Measurements from ENCODE around the gene RFX4. TPM values are rescaled to one million over a fixed set of nuclear protein-coding genes. Genes with fewer than 3 reads are reported as not detected.

The RFX4 gene
- total RNA-seq, 1 donor from 2014 or later: not detected

DNA sequence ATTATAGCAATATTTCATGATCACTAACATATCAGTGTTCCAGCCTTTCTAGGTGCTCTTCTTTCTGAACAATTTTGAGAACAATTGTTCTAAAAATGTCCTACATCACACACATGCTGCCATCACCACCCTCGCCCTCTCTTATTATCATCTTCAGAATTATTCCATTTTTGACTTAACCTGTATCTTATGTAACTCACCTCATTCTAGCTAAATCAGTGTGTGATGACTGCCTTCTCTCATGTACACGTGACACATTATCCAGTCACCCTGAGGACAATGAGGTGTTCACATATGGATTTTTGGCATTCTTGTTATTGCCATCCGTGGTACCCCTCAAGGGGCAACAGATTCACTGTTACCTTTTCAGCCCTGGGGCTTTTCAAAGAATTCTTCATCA lies 87.3 kb downstream of the RFX4 start:
- peaks cover 2% of the 10 kb centered on the region for H3K27me3 Mint-ChIP-seq (ENCODE audit: unreplicated experiment)
- TF ChIP-seq, protein P1, sequence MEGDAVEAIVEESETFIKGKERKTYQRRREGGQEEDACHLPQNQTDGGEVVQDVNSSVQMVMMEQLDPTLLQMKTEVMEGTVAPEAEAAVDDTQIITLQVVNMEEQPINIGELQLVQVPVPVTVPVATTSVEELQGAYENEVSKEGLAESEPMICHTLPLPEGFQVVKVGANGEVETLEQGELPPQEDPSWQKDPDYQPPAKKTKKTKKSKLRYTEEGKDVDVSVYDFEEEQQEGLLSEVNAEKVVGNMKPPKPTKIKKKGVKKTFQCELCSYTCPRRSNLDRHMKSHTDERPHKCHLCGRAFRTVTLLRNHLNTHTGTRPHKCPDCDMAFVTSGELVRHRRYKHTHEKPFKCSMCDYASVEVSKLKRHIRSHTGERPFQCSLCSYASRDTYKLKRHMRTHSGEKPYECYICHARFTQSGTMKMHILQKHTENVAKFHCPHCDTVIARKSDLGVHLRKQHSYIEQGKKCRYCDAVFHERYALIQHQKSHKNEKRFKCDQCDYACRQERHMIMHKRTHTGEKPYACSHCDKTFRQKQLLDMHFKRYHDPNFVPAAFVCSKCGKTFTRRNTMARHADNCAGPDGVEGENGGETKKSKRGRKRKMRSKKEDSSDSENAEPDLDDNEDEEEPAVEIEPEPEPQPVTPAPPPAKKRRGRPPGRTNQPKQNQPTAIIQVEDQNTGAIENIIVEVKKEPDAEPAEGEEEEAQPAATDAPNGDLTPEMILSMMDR (IDR thresholded peaks at IDR 0.05; ENCODE audit: partially characterized antibody, unreplicated experiment): no peak
- H3K4me1 Mint-ChIP-seq (ENCODE audit: low read depth, unreplicated experiment): peaks cover 8% of the 10 kb centered on the region
- no peaks in the 10 kb centered on the region for H3K9me3 Mint-ChIP-seq (ENCODE audit: unreplicated experiment)
- H3K36me3 Mint-ChIP-seq (ENCODE audit: unreplicated experiment): no peaks in the 10 kb centered on the region
- no peak overlapping the region for H3K27ac Mint-ChIP-seq (ENCODE audit: unreplicated experiment)
- no peak for DNase-seq
- no peak overlapping the region for H3K4me3 Mint-ChIP-seq (ENCODE audit: unreplicated experiment)

DNA sequence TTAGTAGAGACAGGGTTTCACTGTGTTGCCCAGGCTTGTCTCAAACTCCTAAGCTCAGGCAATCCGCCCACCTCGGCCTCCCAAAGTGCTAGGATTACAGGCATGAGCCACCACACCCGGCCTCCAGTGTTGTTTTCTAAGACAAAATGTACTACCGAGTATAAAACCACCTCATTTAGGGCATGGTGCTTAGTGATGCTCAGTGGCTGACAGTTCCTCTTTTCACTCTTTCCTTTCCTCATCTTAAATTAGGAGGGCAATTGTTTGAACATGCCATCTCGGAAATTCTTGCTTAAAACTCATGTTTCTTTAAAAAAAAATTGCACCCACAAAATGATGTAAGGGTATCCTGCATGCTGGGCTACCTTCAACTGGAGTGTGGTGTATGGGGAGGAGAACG lies 89.0 kb downstream of the RFX4 start:
- peaks cover 5% of the 10 kb centered on the region for H3K27me3 Mint-ChIP-seq (ENCODE audit: unreplicated experiment)
- TF ChIP-seq, protein P1 (IDR thresholded peaks at IDR 0.05; ENCODE audit: partially characterized antibody, unreplicated experiment): no peak
- no peak overlapping the region for H3K4me3 Mint-ChIP-seq (ENCODE audit: unreplicated experiment)
- H3K9me3 Mint-ChIP-seq (ENCODE audit: unreplicated experiment): no peaks in the 10 kb centered on the region
- peaks cover 8% of the 10 kb centered on the region for H3K4me1 Mint-ChIP-seq (ENCODE audit: low read depth, unreplicated experiment)
- no peaks in the 10 kb centered on the region for H3K36me3 Mint-ChIP-seq (ENCODE audit: unreplicated experiment)
- no peak overlapping the region for H3K27ac Mint-ChIP-seq (ENCODE audit: unreplicated experiment)
- DNase-seq: no peak

DNA sequence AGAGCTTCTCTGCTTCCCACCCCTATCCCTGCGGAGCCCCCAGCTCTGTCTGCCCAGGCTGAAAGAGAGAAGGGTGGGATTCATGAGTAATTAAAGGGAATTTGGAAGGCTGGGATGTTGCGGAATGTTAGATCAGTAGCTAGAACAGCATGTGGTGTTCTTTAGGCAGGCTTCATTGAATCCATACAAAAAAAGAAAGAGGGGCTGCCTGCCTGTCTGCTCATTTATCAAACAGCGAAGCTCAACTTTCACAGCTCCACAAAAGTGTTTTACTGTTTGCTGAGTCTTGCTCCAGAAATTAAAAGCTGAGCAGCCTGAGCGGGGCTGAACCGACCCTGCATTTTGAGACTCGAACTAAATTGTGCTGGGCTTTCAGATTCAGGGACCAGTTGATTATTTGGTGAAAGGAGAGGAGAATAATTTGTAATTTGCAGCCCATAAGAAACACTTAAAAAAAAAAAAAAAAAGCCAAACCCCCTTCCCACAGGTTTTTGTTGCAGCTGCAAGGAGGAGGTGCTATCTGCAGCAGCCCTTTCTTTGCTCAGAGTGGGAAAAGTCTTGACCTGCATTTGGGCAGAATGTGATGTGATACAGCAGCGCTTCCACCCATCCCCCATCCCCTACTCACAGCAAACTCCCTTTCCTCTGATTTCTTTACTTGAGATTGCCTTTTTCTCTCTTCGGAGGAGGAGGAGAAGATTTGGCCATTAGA lies 89.7 kb downstream of the RFX4 start:
- no peaks in the 10 kb centered on the region for H3K9me3 Mint-ChIP-seq (ENCODE audit: unreplicated experiment)
- H3K4me3 Mint-ChIP-seq (ENCODE audit: unreplicated experiment): peak overlapping the region; percentile 14
- peaks cover 8% of the 10 kb centered on the region for H3K4me1 Mint-ChIP-seq (ENCODE audit: low read depth, unreplicated experiment)
- H3K27ac Mint-ChIP-seq (ENCODE audit: unreplicated experiment): no peak overlapping the region
- TF ChIP-seq, protein P1 (IDR thresholded peaks at IDR 0.05; ENCODE audit: partially characterized antibody, unreplicated experiment): no peak
- H3K36me3 Mint-ChIP-seq (ENCODE audit: unreplicated experiment): no peaks in the 10 kb centered on the region
- no peak for DNase-seq
- H3K27me3 Mint-ChIP-seq (ENCODE audit: unreplicated experiment): peaks cover 5% of the 10 kb centered on the region

DNA sequence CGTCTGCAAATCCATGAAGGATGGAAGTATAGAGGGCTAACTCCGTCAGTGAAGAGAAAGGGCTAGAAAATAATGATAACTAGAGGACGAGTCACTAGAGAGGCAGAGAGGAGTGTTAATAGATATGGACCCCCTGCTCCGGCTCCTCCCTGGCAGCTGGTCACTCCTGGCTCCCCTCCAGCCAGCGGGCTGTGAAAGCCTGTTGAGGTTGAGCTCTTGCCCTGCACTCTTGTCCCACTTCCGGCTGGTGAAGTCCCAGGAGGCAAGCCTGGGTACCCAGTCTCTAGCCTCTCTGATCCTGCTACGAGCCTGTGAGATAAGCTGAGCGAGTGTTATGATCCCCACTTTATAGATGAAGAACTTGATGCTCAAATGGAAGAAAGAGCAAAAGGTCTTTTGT lies 90.3 kb downstream of the RFX4 start:
- Mint-ChIP-seq H3K4me1 (ENCODE audit: low read depth, unreplicated experiment) (peaks cover 8% of the 10 kb centered on the region), H3K9me3 (ENCODE audit: unreplicated experiment) (no peaks in the 10 kb centered on the region), H3K36me3 (ENCODE audit: unreplicated experiment) (no peaks in the 10 kb centered on the region), H3K27ac (ENCODE audit: unreplicated experiment) (no peak overlapping the region), H3K4me3 (ENCODE audit: unreplicated experiment) (peak overlapping the region; percentile 22), H3K27me3 (ENCODE audit: unreplicated experiment) (peaks cover 5% of the 10 kb centered on the region)
- peak; percentile 56 for DNase-seq
- TF ChIP-seq, protein P1 (IDR thresholded peaks at IDR 0.05; ENCODE audit: partially characterized antibody, unreplicated experiment): no peak

DNA sequence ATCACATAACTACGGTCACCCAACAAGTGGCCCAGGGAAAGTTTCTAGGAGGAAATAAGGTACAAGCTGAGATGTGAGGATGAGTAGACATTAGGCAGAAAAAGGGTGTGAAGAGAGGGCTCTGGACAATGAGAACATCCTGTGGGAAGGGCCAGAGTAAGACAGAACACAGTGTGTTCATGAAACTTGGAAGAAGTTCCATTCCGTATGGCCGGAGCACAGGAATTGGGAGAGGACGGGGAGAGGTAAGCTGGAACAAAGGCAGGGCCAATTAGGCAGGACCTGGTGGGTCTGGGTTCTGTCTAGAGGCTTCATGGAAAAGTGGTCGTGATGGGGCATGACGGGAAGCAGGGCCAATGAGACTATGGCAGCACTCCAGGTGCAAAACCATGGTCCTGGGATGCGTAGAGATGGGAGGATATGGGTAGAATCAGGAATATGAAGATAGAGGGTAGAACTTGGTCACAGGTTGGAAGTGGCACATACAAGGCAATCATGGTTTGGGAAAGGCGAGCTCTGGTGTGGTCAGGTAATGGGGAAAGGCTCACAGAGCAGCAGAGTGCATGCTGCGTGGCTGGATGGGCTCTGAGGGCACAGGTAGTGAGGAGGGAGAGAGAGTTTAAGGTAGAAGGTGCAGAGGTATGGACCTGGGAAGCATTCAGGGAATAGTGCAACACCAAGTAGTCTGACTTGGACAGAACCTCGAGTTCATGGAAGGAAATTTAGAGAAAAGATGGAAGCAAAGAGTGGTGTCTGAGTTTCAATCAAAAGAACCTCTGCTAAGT lies 93.0 kb downstream of the RFX4 start:
- no peak overlapping the region for H3K4me3 Mint-ChIP-seq (ENCODE audit: unreplicated experiment)
- no peak overlapping the region for H3K27ac Mint-ChIP-seq (ENCODE audit: unreplicated experiment)
- peaks cover 8% of the 10 kb centered on the region for H3K4me1 Mint-ChIP-seq (ENCODE audit: low read depth, unreplicated experiment)
- H3K36me3 Mint-ChIP-seq (ENCODE audit: unreplicated experiment): no peaks in the 10 kb centered on the region
- H3K9me3 Mint-ChIP-seq (ENCODE audit: unreplicated experiment): no peaks in the 10 kb centered on the region
- TF ChIP-seq, protein P1 (IDR thresholded peaks at IDR 0.05; ENCODE audit: partially characterized antibody, unreplicated experiment): no peak
- peaks cover 5% of the 10 kb centered on the region for H3K27me3 Mint-ChIP-seq (ENCODE audit: unreplicated experiment)
- DNase-seq: no peak
